Lung (tissue), 12 donors: ENCODE data around the gene CFAP43. TPM values are rescaled to one million over a fixed set of nuclear protein-coding genes. Genes with fewer than 3 reads are reported as not detected.
"Not testable (repeated sequence)": the region's sequence is repeated elsewhere in the genome, so short reads cannot be mapped to it uniquely, and the experiment has no call there.

Experiments
- ATAC-seq: fragments of 200-7000 bp; cut with Tn5 transposase; one replicate; pipeline ENCODE4 v1.9.1; 2020; ENCODE audit warnings: moderate number of reproducible peaks; ENCODE audit not compliant: insufficient read depth, low FRiP score
- DNase-seq, 3 donors: peaks; one replicate each; pipeline ENCODE4 v3.0.0-alpha.2; 2013 to 2017
- H3K27ac ChIP-seq, 2 donors: one replicate each; pipeline ENCODE4 v1.5.1; 2013; ENCODE audit warnings: mild to moderate bottlenecking in 2 of 2, moderate library complexity in 2 of 2, control low read depth in 1 of 2, inconsistent platforms in 1 of 2, low read depth in 1 of 2, low read length in 1 of 2
- H3K27me3 ChIP-seq, 3 donors: one replicate each; pipeline ENCODE4 v1.5.1; 2013; ENCODE audit warnings: low read length in 2 of 3; ENCODE audit not compliant: control insufficient read depth in 3 of 3, insufficient read depth in 3 of 3
- H3K36me3 ChIP-seq, 4 donors: one replicate each; pipeline ENCODE4 v1.5.1; 2013; ENCODE audit warnings: low read length in 4 of 4, mild to moderate bottlenecking in 1 of 4, moderate library complexity in 1 of 4; ENCODE audit not compliant: control insufficient read depth in 4 of 4, insufficient read depth in 4 of 4
- H3K4me1 ChIP-seq, 5 donors: one replicate each; pipeline ENCODE4 v1.5.1; 2013; ENCODE audit warnings: low read length in 5 of 5, mild to moderate bottlenecking in 2 of 5, moderate library complexity in 1 of 5; ENCODE audit not compliant: control insufficient read depth in 5 of 5, insufficient read depth in 5 of 5
- H3K4me3 ChIP-seq: one replicate; pipeline ENCODE4 v1.5.1; 2013; ENCODE audit warnings: mild to moderate bottlenecking, control low read depth, moderate library complexity
- H3K9ac ChIP-seq, 2 donors: one replicate each; pipeline ENCODE4 v1.5.1; 2013; ENCODE audit warnings: low read length in 2 of 2, control low read depth in 1 of 2; ENCODE audit not compliant: insufficient read depth in 1 of 2
- H3K9me3 ChIP-seq, 4 donors: one replicate each; pipeline ENCODE4 v1.5.1; 2013; ENCODE audit warnings: low read length in 3 of 4, mild to moderate bottlenecking in 1 of 4, moderate library complexity in 1 of 4; ENCODE audit not compliant: control insufficient read depth in 4 of 4, insufficient read depth in 3 of 4
- CTCF ChIP-seq: IDR thresholded peaks from 2 replicates; pipeline ENCODE4 v1.5.1; 2012; ENCODE audit warnings: mild to moderate bottlenecking; ENCODE audit errors: control extremely low read depth, extremely low read depth
- WGBS, 2 donors: extraction: QIAGEN DNeasy Blood & Tissue Kit; methylation state at CpG; one replicate each; pipeline ENCODE4 v1.1.7; 2013; 5-methylcytosine and 5-hydroxymethylcytosine counted together
- polyA plus RNA-seq, 2 donors: library from polyadenylated mRNA; stranded (reverse); fragments of 200-250 nt; gene quantifications; one replicate each; pipeline ENCODE4 v1.2.1, GENCODE V29; 2013
- total RNA-seq, 2 donors: library from RNA; depleted of rRNA in 1 of 2; stranded (reverse); fragments of >200 nt in 1 of 2; gene quantifications; one replicate each; pipeline ENCODE4 v1.2.1, GENCODE V29; 2014 to 2021
- donor health status: control.
- donor health status: control.
- donor health status: Bipolar disorder and iron deficiency.
- donor health status: healthy.
- donor health status: DM: yes; HTN: yes; CAD: no.

Gene CFAP43
- total and polyA plus RNA-seq, 4 donors = 8.4 to 71.6 (median 20.1) TPM

- DNase-seq (no peak), ATAC-seq (no peak)
- Histone ChIP-seq H3K9ac (no peak overlapping the region), H3K4me3 (no peak overlapping the region), H3K36me3 (no peaks in the 10 kb centered on the region), H3K27ac (no peak overlapping the region), H3K9me3 (no peaks in the 10 kb centered on the region), H3K27me3 (peaks cover 0 to 2% (median 2%) of the 10 kb centered on the region in 3 donors), H3K4me1 (peaks cover 2 to 19% (median 5%) of the 10 kb centered on the region in 5 donors)
- no peak for TF ChIP-seq CTCF
- WGBS, 2 donors = 92 to 96% methylated on average over 6 of the region's 6 CpGs
Observed at GRCh38 chr10:104251443-104251842, 19.3 kb upstream of the CFAP43 start.

- 20 to 34% methylated on average over 1 of the region's 1 CpG for WGBS, 2 donors
- no peak overlapping the region for H3K9ac ChIP-seq
Observed at GRCh38 chr10:104250371-104250770, 18.2 kb upstream of the CFAP43 start.

GRCh38 chr10:104248931-104249330, 16.8 kb upstream of the CFAP43 start:
- not testable (repeated sequence) for H3K9me3 ChIP-seq, H3K4me3 ChIP-seq, ATAC-seq, H3K4me1 ChIP-seq, H3K9ac ChIP-seq, H3K27me3 ChIP-seq, H3K36me3 ChIP-seq, DNase-seq, H3K27ac ChIP-seq
- WGBS, 2 donors = 86 to 96% methylated on average over 11 of the region's 11 CpGs

More at GRCh38 chr10:104250371-104250770, 18.2 kb upstream of the CFAP43 start:
- Histone ChIP-seq H3K4me1 (peaks cover 0 to 8% (median 2%) of the 10 kb centered on the region in 5 donors), H3K36me3 (no peaks in the 10 kb centered on the region), H3K27ac (no peak overlapping the region), H3K9me3 (no peaks in the 10 kb centered on the region), H3K4me3 (no peak overlapping the region), H3K27me3 (peaks cover 0 to 2% (median 2%) of the 10 kb centered on the region in 3 donors)
- TF ChIP-seq CTCF = no peak
- no peak for DNase-seq
- no peak for ATAC-seq

GRCh38 chr10:104247513-104248146, 15.5 kb upstream of the CFAP43 start:
- peaks cover 0 to 5% (median 0%) of the 10 kb centered on the region in 5 donors for H3K4me1 ChIP-seq
- peaks cover 0 to 2% (median 2%) of the 10 kb centered on the region in 3 donors for H3K27me3 ChIP-seq
- no peak overlapping the region for H3K9ac ChIP-seq
- TF ChIP-seq CTCF = no peak
- no peak overlapping the region for H3K4me3 ChIP-seq
- no peak for ATAC-seq
- 36 to 56% methylated on average over 3 of the region's 3 CpGs for WGBS, 2 donors
- H3K36me3 ChIP-seq = no peaks in the 10 kb centered on the region
- H3K27ac ChIP-seq = no peak overlapping the region
- DNase-seq = no peak
- H3K9me3 ChIP-seq = no peaks in the 10 kb centered on the region
